Spleen (tissue), 11 donors: Measurements from ENCODE around the gene GPR107. TPM values are rescaled to one million over a fixed set of nuclear protein-coding genes. Genes with fewer than 3 reads are reported as not detected.

Source experiments
- DNase-seq: peaks from one replicate; pipeline ENCODE4 v3.0.0-alpha.2; 2020
- H3K27ac ChIP-seq, 8 donors: fragments of 200-600 bp; sonication (generic) in 7 of 8; 1 replicate in 4 of 8; 2 replicates in 4 of 8; pipeline versions ENCODE4 v1.5.0 to v1.8.0; 2016 to 2021; ENCODE audit warnings: inconsistent platforms in 4 of 8, mild to moderate bottlenecking in 4 of 8, moderate library complexity in 1 of 8
- H3K27me3 ChIP-seq, 7 donors: fragments of 200-600 bp; sonication (generic) in 6 of 7; replicated peaks in 1 of 7; 1 replicate in 4 of 7; 2 replicates in 3 of 7; pipeline versions ENCODE4 v1.5.0 to v1.8.0; 2016 to 2021; ENCODE audit warnings: inconsistent platforms in 3 of 7, mild to moderate bottlenecking in 1 of 7
- H3K36me3 ChIP-seq, 6 donors: fragments of 200-600 bp; sonication (generic) in 5 of 6; 1 replicate in 4 of 6; 2 replicates in 2 of 6; pipeline versions ENCODE4 v1.5.0 to v1.8.0; 2016 to 2021; ENCODE audit warnings: inconsistent platforms in 2 of 6
- H3K4me1 ChIP-seq, 6 donors: fragments of 200-600 bp; sonication (generic) in 5 of 6; 1 replicate in 3 of 6; 2 replicates in 3 of 6; pipeline versions ENCODE4 v1.5.0 to v1.8.0; 2016 to 2021; ENCODE audit warnings: inconsistent platforms in 3 of 6
- H3K4me3 ChIP-seq, 8 donors: fragments of 200-600 bp; sonication (generic) in 7 of 8; 1 replicate in 4 of 8; 2 replicates in 4 of 8; pipeline versions ENCODE4 v1.5.0 to v1.8.0; 2016 to 2021; ENCODE audit warnings: inconsistent platforms in 4 of 8, mild to moderate bottlenecking in 4 of 8, moderate library complexity in 2 of 8
- H3K9me3 ChIP-seq, 8 donors: fragments of 200-600 bp; sonication (generic) in 7 of 8; 1 replicate in 4 of 8; 2 replicates in 4 of 8; pipeline versions ENCODE4 v1.5.0 to v1.8.0; 2016 to 2021; ENCODE audit warnings: inconsistent platforms in 4 of 8
- POLR2A ChIP-seq, 3 donors: fragments of 450-650 bp; IDR thresholded peaks; one replicate each; pipeline ENCODE4 v1.5.1; 2017; ENCODE audit warnings: antibody characterized with exemption in 3 of 3, mild to moderate bottlenecking in 1 of 3
- POLR2AphosphoS5 ChIP-seq, 3 donors: sonication (generic); formaldehyde crosslinking; IDR thresholded peaks; one replicate each; pipeline ENCODE4 v1.5.1; 2017; ENCODE audit warnings: antibody characterized with exemption in 3 of 3
- WGBS, 5 donors: extraction: QIAGEN DNeasy Blood & Tissue Kit in 3 of 5; methylation state at CpG; one replicate each; pipeline versions ENCODE4 v1.1.5 to v1.1.7; 2013 to 2018; 5-methylcytosine and 5-hydroxymethylcytosine counted together
- intact Hi-C: fragments of 100-400 bp; cut with DNase I; formaldehyde crosslinking; loops from one replicate; pipeline ENCODE4 v1.15.0; 2023; ENCODE audit warnings: low total_unique reads
- polyA plus RNA-seq, 3 donors: library from polyadenylated mRNA; stranded (reverse); fragments of 200-250 nt; gene quantifications; one replicate each; pipeline ENCODE4 v1.2.1, GENCODE V29; 2013
- total RNA-seq, 7 donors: library from RNA; depleted of rRNA in 3 of 7; stranded (reverse); fragments of >200 nt in 3 of 7; fragmentation: NEBNext Ultra II Directional in 4 of 7; extraction: Animal tissue kit (Norgen Biotek cat#: 25700) in 4 of 7; gene quantifications; one replicate each; pipeline versions ENCODE4 v1.1.0 to v1.2.1, GENCODE V29; 2016 to 2021
- TF ChIP-seq, protein P1 (sequence below), 11 experiments: fragments of 200-600 bp in 7 of 11; fragments of 450-650 bp in 4 of 11; sonication (generic) in 4 of 11; IDR thresholded peaks in 8 of 11; conservative IDR thresholded peaks in 3 of 11; 1 replicate in 7 of 11; 2 replicates in 4 of 11; pipeline versions ENCODE4 v1.4.0 to v1.8.0; 2016 to 2021; ENCODE audit warnings: antibody characterized with exemption in 11 of 11, inconsistent platforms in 4 of 11, mild to moderate bottlenecking in 1 of 11
- donor health status: healthy with polysubstance abuse.
- donor health status: DM: no; HTN: no; CAD: no; lungs with moderate emphysema.
- donor health status: DM: no; HTN: no; CAD: no.
- donor health status: Bipolar disorder and iron deficiency.
- donor health status: healthy.
- donor health status: DM: no; HTN: no; CAD: no.
- donor health status: DM: yes; HTN: yes; CAD: no.

GPR107 gene
- total and polyA plus RNA-seq, 10 donors, result 3.9 to 42.8 (median 28.3) TPM

DNA sequence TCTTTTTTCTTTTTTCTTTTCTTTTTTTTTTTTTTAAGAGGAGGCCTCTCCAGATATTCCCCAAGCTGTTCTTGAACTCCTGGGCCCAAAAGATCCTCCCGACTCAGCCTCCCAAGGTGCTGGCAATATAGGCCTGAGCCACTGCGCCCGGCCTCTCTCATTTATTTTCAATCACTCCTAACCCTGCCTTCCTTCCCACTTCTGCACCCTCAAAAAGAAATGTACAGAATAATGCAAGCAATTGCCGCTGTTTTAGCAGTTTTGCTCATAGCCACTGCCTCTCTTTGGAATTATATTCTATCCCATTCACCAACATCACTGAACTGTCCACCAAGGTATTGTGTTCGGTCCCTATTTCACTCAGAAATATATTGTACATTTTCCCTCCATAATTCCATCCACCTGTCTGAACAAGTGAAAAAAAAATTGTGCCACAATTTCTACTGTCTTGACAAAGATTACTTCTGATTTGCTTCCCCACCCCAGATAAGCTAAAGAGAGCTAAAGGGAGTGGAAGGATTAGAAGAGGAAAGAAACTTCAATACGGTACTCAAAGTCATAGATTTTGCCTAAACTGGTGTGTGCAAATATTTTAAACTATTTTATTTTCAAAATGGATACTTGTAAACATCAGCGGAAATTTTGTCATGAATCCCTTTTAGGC is 12.6 kb upstream of the GPR107 start:
- 21 to 36% (median 30%) methylated on average over 7 of the region's 7 CpGs for WGBS, 5 donors
- no peaks in the 10 kb centered on the region for H3K27me3 ChIP-seq
- H3K9me3 ChIP-seq, result no peaks in the 10 kb centered on the region
- no peak for DNase-seq
- H3K4me1 ChIP-seq, result peaks cover 29 to 88% (median 80%) of the 10 kb centered on the region in 6 donors
- H3K36me3 ChIP-seq, result no peaks in the 10 kb centered on the region
- peak overlapping the region; percentile 72 to 92 (median 78) for H3K4me3 ChIP-seq
- intact Hi-C loops, result loop anchor here (5.0 kb wide), 1 partner anchor 154 kb away; no protein-coding TSS in a partner anchor
- no peak for TF ChIP-seq POLR2A (IDR thresholded peaks at IDR 0.05)
- TF ChIP-seq, protein P1, sequence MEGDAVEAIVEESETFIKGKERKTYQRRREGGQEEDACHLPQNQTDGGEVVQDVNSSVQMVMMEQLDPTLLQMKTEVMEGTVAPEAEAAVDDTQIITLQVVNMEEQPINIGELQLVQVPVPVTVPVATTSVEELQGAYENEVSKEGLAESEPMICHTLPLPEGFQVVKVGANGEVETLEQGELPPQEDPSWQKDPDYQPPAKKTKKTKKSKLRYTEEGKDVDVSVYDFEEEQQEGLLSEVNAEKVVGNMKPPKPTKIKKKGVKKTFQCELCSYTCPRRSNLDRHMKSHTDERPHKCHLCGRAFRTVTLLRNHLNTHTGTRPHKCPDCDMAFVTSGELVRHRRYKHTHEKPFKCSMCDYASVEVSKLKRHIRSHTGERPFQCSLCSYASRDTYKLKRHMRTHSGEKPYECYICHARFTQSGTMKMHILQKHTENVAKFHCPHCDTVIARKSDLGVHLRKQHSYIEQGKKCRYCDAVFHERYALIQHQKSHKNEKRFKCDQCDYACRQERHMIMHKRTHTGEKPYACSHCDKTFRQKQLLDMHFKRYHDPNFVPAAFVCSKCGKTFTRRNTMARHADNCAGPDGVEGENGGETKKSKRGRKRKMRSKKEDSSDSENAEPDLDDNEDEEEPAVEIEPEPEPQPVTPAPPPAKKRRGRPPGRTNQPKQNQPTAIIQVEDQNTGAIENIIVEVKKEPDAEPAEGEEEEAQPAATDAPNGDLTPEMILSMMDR (IDR thresholded peaks at IDR 0.05 in 8 of 11, conservative IDR thresholded peaks at IDR 0.05 in 3 of 11), result no peak
- no peak for TF ChIP-seq POLR2AphosphoS5 (IDR thresholded peaks at IDR 0.05)
- H3K27ac ChIP-seq, result peak overlapping the region; percentile 87 to 99 (median 98)

DNA sequence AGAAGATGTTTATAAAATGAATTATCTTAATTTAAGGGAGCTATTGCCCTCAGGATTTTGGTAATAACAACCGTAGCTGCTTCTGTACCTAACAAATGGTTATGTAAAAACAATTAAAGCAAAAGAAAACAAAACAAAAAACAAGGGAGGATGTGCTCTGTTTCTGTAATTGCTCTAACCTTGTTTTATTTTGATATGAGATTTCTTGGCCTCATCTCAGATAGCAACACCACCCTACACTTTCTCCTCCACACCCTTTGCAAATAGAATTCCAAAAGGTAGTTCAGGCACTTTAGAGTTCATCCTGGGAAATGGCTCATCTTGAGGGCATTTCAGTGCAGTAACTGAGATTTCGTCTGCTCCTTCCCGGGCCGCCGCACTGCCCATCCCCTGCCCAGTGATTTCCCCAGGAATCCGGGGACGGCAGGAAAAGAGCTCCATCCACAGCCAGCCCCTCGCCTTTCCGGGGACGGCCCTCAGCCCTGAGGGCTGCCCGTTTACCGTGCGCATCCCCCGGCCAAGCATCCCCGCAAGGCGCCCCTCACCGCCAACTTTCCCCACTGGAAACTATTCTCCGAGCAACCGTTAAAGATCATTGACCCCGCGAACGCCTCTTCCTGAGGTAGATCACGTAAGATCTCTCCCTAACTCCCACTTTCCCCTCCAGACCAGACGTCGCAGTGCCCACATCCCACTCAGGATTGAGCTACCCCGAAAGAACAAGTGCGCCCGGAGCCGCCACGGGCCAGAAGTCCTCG is 11.9 kb upstream of the GPR107 start:
- Histone ChIP-seq H3K4me3 (peak overlapping the region; percentile 72 to 92 (median 78)), H3K4me1 (peaks cover 25 to 88% (median 75%) of the 10 kb centered on the region in 6 donors), H3K36me3 (no peaks in the 10 kb centered on the region), H3K27me3 (no peaks in the 10 kb centered on the region), H3K27ac (peak overlapping the region; percentile 87 to 99 (median 98)), H3K9me3 (no peaks in the 10 kb centered on the region)
- peak; percentile 82 for DNase-seq
- intact Hi-C loops, result loop anchor here (5.0 kb wide), 1 partner anchor 155 kb away; no protein-coding TSS in a partner anchor
- WGBS, 5 donors, result 0 to 2% (median 1%) methylated on average over 27 to 31 of the region's 31 CpGs
- peak; percentile 11 to 66 (median 39) for TF ChIP-seq POLR2AphosphoS5 (IDR thresholded peaks at IDR 0.05)
- TF ChIP-seq, protein P1 (IDR thresholded peaks at IDR 0.05 in 8 of 11, conservative IDR thresholded peaks at IDR 0.05 in 3 of 11), result no peak

DNA sequence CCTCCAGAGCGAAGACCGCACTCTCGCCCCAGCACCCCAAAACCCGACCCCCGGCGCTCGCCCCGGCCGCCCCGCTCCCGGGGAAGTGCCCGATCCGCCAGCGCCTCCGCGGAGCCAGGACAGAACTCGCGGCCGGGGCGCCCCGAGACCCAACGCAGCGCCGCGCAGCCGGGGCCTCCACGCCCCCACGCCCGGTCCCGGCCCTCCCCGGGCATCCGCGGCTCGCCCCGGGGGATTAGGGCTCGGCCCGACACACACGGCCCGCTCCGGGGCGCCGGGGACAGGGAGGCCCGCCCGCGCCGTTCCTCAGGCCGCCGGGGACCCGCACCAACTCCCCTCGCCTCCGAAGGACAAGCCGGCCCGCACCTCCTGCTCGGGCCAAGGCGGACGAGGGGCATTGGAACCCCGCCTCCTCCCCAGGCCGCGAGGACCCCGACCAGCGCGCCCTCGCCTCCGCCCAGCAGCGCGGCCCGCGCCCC is 11.3 kb upstream of the GPR107 start:
- H3K9me3 ChIP-seq, result no peaks in the 10 kb centered on the region
- WGBS, 5 donors, result 0 to 1% (median 1%) methylated on average over 21 to 68 of the region's 68 CpGs
- H3K27ac ChIP-seq, result peak overlapping the region; percentile 87 to 99 (median 98)
- TF ChIP-seq POLR2A (IDR thresholded peaks at IDR 0.05) (no peak), POLR2AphosphoS5 (IDR thresholded peaks at IDR 0.05) (no peak)
- TF ChIP-seq, protein P1 (IDR thresholded peaks at IDR 0.05 in 8 of 11, conservative IDR thresholded peaks at IDR 0.05 in 3 of 11), result no peak
- peaks cover 25 to 87% (median 68%) of the 10 kb centered on the region in 6 donors for H3K4me1 ChIP-seq
- intact Hi-C loops, result loop anchor here (5.0 kb wide), 1 partner anchor 155 kb away; no protein-coding TSS in a partner anchor
- peak overlapping the region; percentile 72 to 92 (median 78) for H3K4me3 ChIP-seq
- H3K27me3 ChIP-seq, result no peaks in the 10 kb centered on the region
- peak; percentile 92 for DNase-seq
- no peaks in the 10 kb centered on the region for H3K36me3 ChIP-seq
